Right atrium auricular region (tissue), 2 donors: Measurements from ENCODE around the gene LNPK. TPM values are rescaled to one million over a fixed set of nuclear protein-coding genes. Genes with fewer than 3 reads are reported as not detected.
"Not testable (repeated sequence)": the region's sequence is repeated elsewhere in the genome, so short reads cannot be mapped to it uniquely, and the experiment has no call there.

Source experiments
- DNase-seq: peaks from one replicate; pipeline ENCODE4 v3.0.0-alpha.2; 2019; ENCODE audit warnings: low spot score
- H3K27ac ChIP-seq, 2 donors: fragments of 200-600 bp; sonication (generic); 1 replicate in 1 of 2; 2 replicates in 1 of 2; pipeline ENCODE4 v1.5.1; 2016 to 2019
- H3K27me3 ChIP-seq, 2 donors: fragments of 200-600 bp; sonication (generic); one replicate each; pipeline versions ENCODE4 v1.5.1 to v1.6.0; 2017 to 2019
- H3K36me3 ChIP-seq: fragments of 200-600 bp; sonication (generic); one replicate; pipeline ENCODE4 v1.5.1; 2016
- H3K4me1 ChIP-seq, 2 donors: fragments of 200-600 bp; sonication (generic); one replicate each; pipeline versions ENCODE4 v1.5.1 to v1.6.0; 2017 to 2019
- H3K4me3 ChIP-seq, 2 donors: fragments of 200-600 bp; sonication (generic); 1 replicate in 1 of 2; 2 replicates in 1 of 2; pipeline ENCODE4 v1.5.1; 2017 to 2019; ENCODE audit warnings: mild to moderate bottlenecking in 1 of 2, moderate library complexity in 1 of 2
- H3K9me3 ChIP-seq, 2 donors: fragments of 200-600 bp; sonication (generic); one replicate each; pipeline ENCODE4 v1.5.1; 2019
- CTCF ChIP-seq, 2 donors: fragments of 200-600 bp; sonication (generic); IDR thresholded peaks; one replicate each; pipeline ENCODE4 v1.5.1; 2019; ENCODE audit warnings: antibody characterized with exemption in 2 of 2
- total RNA-seq, 2 donors: library from RNA; depleted of rRNA; stranded (reverse); fragments of >200 nt; gene quantifications; one replicate each; pipeline ENCODE4 v1.1.0, GENCODE V29; 2016

Gene LNPK
- total RNA-seq, 2 donors from 2014 or later, result 12.8 to 14.8 TPM

- no peak for TF ChIP-seq CTCF (IDR thresholded peaks at IDR 0.05)
- DNase-seq, result no peak
- no peak overlapping the region for H3K4me3 ChIP-seq
Observed at GRCh38 chr2:175990099-175990498, 12.0 kb downstream of the LNPK start.

GRCh38 chr2:175987126-175987525 is 14.9 kb downstream of the LNPK start:
- not testable (repeated sequence) for H3K36me3 ChIP-seq, H3K27ac ChIP-seq

More at GRCh38 chr2:175990099-175990498, 12.0 kb downstream of the LNPK start:
- Histone ChIP-seq H3K9me3 (no peaks in the 10 kb centered on the region), H3K4me1 (no peaks in the 10 kb centered on the region), H3K27me3 (no peaks in the 10 kb centered on the region), H3K36me3 (no peaks in the 10 kb centered on the region), H3K27ac (peak overlapping the region in 1 of 2 donors; percentile 21)

GRCh38 chr2:175984846-175985245 is 17.2 kb downstream of the LNPK start:
- H3K27me3 ChIP-seq, result no peaks in the 10 kb centered on the region
- H3K4me3 ChIP-seq, result no peak overlapping the region
- no peak overlapping the region for H3K27ac ChIP-seq
- no peaks in the 10 kb centered on the region for H3K9me3 ChIP-seq
- H3K4me1 ChIP-seq, result no peaks in the 10 kb centered on the region
- peaks cover 6% of the 10 kb centered on the region for H3K36me3 ChIP-seq
- no peak for TF ChIP-seq CTCF (IDR thresholded peaks at IDR 0.05)
- DNase-seq, result no peak

More at GRCh38 chr2:175987126-175987525, 14.9 kb downstream of the LNPK start:
- not testable (repeated sequence) for H3K27me3 ChIP-seq, H3K4me3 ChIP-seq, H3K4me1 ChIP-seq, H3K9me3 ChIP-seq, DNase-seq

- no peak overlapping the region for H3K4me3 ChIP-seq
- H3K36me3 ChIP-seq, result peaks cover 6% of the 10 kb centered on the region
- DNase-seq, result no peak
- H3K27me3 ChIP-seq, result no peaks in the 10 kb centered on the region
- TF ChIP-seq CTCF (IDR thresholded peaks at IDR 0.05), result no peak
- no peaks in the 10 kb centered on the region for H3K9me3 ChIP-seq
- no peaks in the 10 kb centered on the region for H3K4me1 ChIP-seq
- no peak overlapping the region for H3K27ac ChIP-seq
Observed at GRCh38 chr2:175981551-175981950, 20.5 kb downstream of the LNPK start.

- Histone ChIP-seq H3K27me3 (no peaks in the 10 kb centered on the region), H3K4me1 (no peaks in the 10 kb centered on the region), H3K9me3 (no peaks in the 10 kb centered on the region), H3K36me3 (no peaks in the 10 kb centered on the region), H3K4me3 (no peak overlapping the region), H3K27ac (no peak overlapping the region)
- no peak for TF ChIP-seq CTCF (IDR thresholded peaks at IDR 0.05)
- no peak for DNase-seq
Observed at GRCh38 chr2:175976391-175977157, 25.5 kb downstream of the LNPK start.

- no peak for DNase-seq
- Histone ChIP-seq H3K4me3 (no peak overlapping the region), H3K27me3 (no peaks in the 10 kb centered on the region), H3K9me3 (no peaks in the 10 kb centered on the region), H3K4me1 (no peaks in the 10 kb centered on the region), H3K27ac (no peak overlapping the region), H3K36me3 (no peaks in the 10 kb centered on the region)
- no peak for TF ChIP-seq CTCF (IDR thresholded peaks at IDR 0.05)
Observed at GRCh38 chr2:175973373-175973772, 28.7 kb downstream of the LNPK start.
